SKM-1 treated with dmso at 0.1 percent for 144 hours (cell line): ENCODE measurements around the gene AWAT2.

Experiments
- DNase-seq: peaks from one replicate; lab custom pipeline; 2025; ENCODE audit not compliant: unreplicated experiment; lab: John Stamatoyannopoulos, UW

Gene AWAT2

GRCh38 chrX:70049925-70050324, at the start of gene AWAT2:
TSS of gene AWAT2 (minus strand) at chrX:70049938. CDS start at chrX:70049932, 6 bp downstream.
- no peak for DNase-seq

GRCh38 chrX:70096052-70096451, 46.3 kb upstream of the AWAT2 start:
- DNase-seq: no peak

GRCh38 chrX:70092247-70092646, 42.5 kb upstream of the AWAT2 start:
- DNase-seq: no peak

GRCh38 chrX:70089604-70090297, 40.0 kb upstream of the AWAT2 start:
- DNase-seq: no peak

- DNase-seq: no peak
Measured at GRCh38 chrX:70088751-70089150, 39.0 kb upstream of the AWAT2 start.

GRCh38 chrX:70087857-70088630, 38.3 kb upstream of the AWAT2 start:
- DNase-seq: no peak

GRCh38 chrX:70084592-70085240, 35.0 kb upstream of the AWAT2 start:
- DNase-seq: no peak

GRCh38 chrX:70082723-70083122, 33.0 kb upstream of the AWAT2 start:
- DNase-seq: no peak

- DNase-seq: no peak
Measured at GRCh38 chrX:70079870-70080269, 30.1 kb upstream of the AWAT2 start.

- DNase-seq: no peak
Measured at GRCh38 chrX:70079297-70079696, 29.6 kb upstream of the AWAT2 start.

- no peak for DNase-seq
Measured at GRCh38 chrX:70066646-70067045, 16.9 kb upstream of the AWAT2 start.

GRCh38 chrX:70062961-70063550, 13.3 kb upstream of the AWAT2 start:
- no peak for DNase-seq

- DNase-seq: no peak
Measured at GRCh38 chrX:70062076-70062475, 12.3 kb upstream of the AWAT2 start, which contains the start of gene OTUD6A. TSS of gene OTUD6A (plus strand) at chrX:70062457. CDS start at chrX:70062525, 68 bp downstream.

- DNase-seq: no peak
Measured at GRCh38 chrX:70054391-70054790, 4.7 kb upstream of the AWAT2 start.

- no peak for DNase-seq
Measured at GRCh38 chrX:70052895-70053615, 3.3 kb upstream of the AWAT2 start.

GRCh38 chrX:70049406-70049805, 332 bp downstream of the AWAT2 start:
- DNase-seq: no peak

- no peak for DNase-seq
Measured at GRCh38 chrX:70046978-70047377, 2.8 kb downstream of the AWAT2 start.

GRCh38 chrX:70044541-70045245, 5.0 kb downstream of the AWAT2 start:
- no peak for DNase-seq

GRCh38 chrX:70043685-70044084, 6.1 kb downstream of the AWAT2 start:
- DNase-seq: no peak
